CD4-positive, alpha-beta memory T cell (primary cell): ENCODE data around the gene NDUFC2. TPM values are rescaled to one million over a fixed set of nuclear protein-coding genes. Genes with fewer than 3 reads are reported as not detected.
"Not testable (repeated sequence)": the region's sequence is repeated elsewhere in the genome, so short reads cannot be mapped to it uniquely, and the experiment has no call there.

Source experiments
- CTCF ChIA-PET: fragments of 350-600 bp; sonication (Branson Sonifier 250); formaldehyde crosslinking; loops from one replicate; lab custom pipeline; 2021; ENCODE audit warnings: inconsistent platforms; ENCODE audit not compliant: partially characterized antibody; lab: Charles Lee
- POLR2A ChIA-PET: fragments of 350-600 bp; sonication (Branson Sonifier 250); formaldehyde crosslinking; loops from one replicate; lab custom pipeline; 2021; ENCODE audit not compliant: partially characterized antibody; lab: Charles Lee
- DNase-seq, 5 donors: peaks; one replicate each; pipeline versions ENCODE4 v3.0.0 to v3.0.0-alpha.2; 2020 to 2022; ENCODE audit warnings: mixed read lengths in 1 of 5
- H3K27ac ChIP-seq: one replicate; pipeline ENCODE4 v1.7.0; 2013; ENCODE audit warnings: low read depth, low read length
- H3K27me3 ChIP-seq: 2 replicates; pipeline ENCODE4 v1.7.0; 2013; ENCODE audit warnings: mild to moderate bottlenecking, low read length, moderate library complexity; ENCODE audit not compliant: insufficient read depth
- H3K36me3 ChIP-seq: 2 replicates; pipeline ENCODE4 v1.7.0; 2013; ENCODE audit warnings: mild to moderate bottlenecking, low read length, moderate library complexity; ENCODE audit not compliant: insufficient read depth
- H3K4me1 ChIP-seq: 2 replicates; pipeline ENCODE4 v1.7.0; 2013; ENCODE audit warnings: mild to moderate bottlenecking, low read length, moderate library complexity; ENCODE audit not compliant: insufficient read depth
- H3K4me3 ChIP-seq, 2 donors: one replicate each; pipeline ENCODE4 v1.7.0; 2013; ENCODE audit warnings: low read length in 2 of 2, mild to moderate bottlenecking in 1 of 2
- H3K9me3 ChIP-seq, 2 donors: one replicate each; pipeline ENCODE4 v1.7.0; 2013; ENCODE audit warnings: low read length in 2 of 2, control low read depth in 1 of 2; ENCODE audit not compliant: control insufficient read depth in 1 of 2
- H3K27ac Mint-ChIP-seq, 7 donors: one replicate each; pipeline ENCODE4 v1.8.0; 2020 to 2021; ENCODE audit warnings: mixed read lengths in 7 of 7, mild to moderate bottlenecking in 6 of 7, inconsistent platforms in 3 of 7, moderate library complexity in 3 of 7
- H3K27me3 Mint-ChIP-seq, 2 donors: one replicate each; pipeline ENCODE4 v1.8.0; 2020 to 2021; ENCODE audit warnings: mixed read lengths in 2 of 2
- H3K36me3 Mint-ChIP-seq, 2 donors: one replicate each; pipeline ENCODE4 v1.8.0; 2020 to 2021; ENCODE audit warnings: mixed read lengths in 2 of 2, inconsistent platforms in 1 of 2, mild to moderate bottlenecking in 1 of 2
- H3K4me1 Mint-ChIP-seq, 4 donors: one replicate each; pipeline ENCODE4 v1.8.0; 2020 to 2021; ENCODE audit warnings: mixed read lengths in 4 of 4, mild to moderate bottlenecking in 1 of 4
- H3K4me3 Mint-ChIP-seq, 8 donors: one replicate each; pipeline ENCODE4 v1.8.0; 2020 to 2021; ENCODE audit warnings: mixed read lengths in 8 of 8, mild to moderate bottlenecking in 7 of 8, moderate library complexity in 6 of 8, inconsistent platforms in 3 of 8
- H3K9me3 Mint-ChIP-seq, 8 donors: one replicate each; pipeline ENCODE4 v1.8.0; 2020 to 2021; ENCODE audit warnings: mixed read lengths in 8 of 8, mild to moderate bottlenecking in 5 of 8, inconsistent platforms in 3 of 8, moderate library complexity in 1 of 8
- intact Hi-C: fragments of 100-400 bp; cut with micrococcal nuclease; formaldehyde crosslinking; loops from one replicate; pipeline ENCODE4 v1.15.1; 2023
- polyA plus RNA-seq, 2 donors: library from polyadenylated mRNA; unstranded; fragments of 300-500 nt; fragmentation: Illumina TruSeq; gene quantifications; one replicate each; pipeline ENCODE4 v1.2.3, GENCODE V29; 2021
- total RNA-seq, 2 experiments: library from RNA; stranded (reverse); gene quantifications; one replicate each; pipeline ENCODE4 v1.2.3, GENCODE V29; 2021

NDUFC2 gene
- total and polyA plus RNA-seq, 4 experiments from 2014 or later = 80.5 to 188 (median 122) TPM

DNA sequence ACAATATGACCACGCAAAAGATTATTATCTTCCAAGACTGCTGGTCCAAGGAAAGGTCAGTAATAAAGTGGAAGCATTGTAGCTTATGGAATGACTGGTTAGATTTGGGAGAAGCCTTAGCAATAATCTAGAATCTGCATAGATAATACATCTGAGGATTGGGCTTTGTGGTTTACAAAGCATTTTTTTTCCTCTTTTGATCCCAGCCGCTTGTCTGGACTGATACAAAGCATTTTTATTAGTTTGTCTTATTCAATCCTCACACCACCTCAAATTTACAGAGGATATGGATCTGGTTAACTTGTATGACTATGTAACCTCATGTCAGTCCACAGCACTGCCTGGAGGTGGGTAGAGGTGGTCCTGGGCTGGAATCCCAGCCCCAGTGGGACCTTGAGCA lies 17.0 kb downstream of the NDUFC2 start:
- ChIA-PET POLR2A (no interaction called here), CTCF (interaction anchor here (3.6 kb wide), 1 partner anchor 16 kb away, joined by 16 read pairs; no protein-coding TSS in a partner anchor)
- no peak for DNase-seq
- Mint-ChIP-seq H3K4me3 (no peak overlapping the region), H3K9me3 (no peaks in the 10 kb centered on the region), H3K27ac (no peak overlapping the region), H3K36me3 (peaks cover 8 to 13% of the 10 kb centered on the region in 2 donors), H3K4me1 (peaks cover 0 to 4% (median under 1%) of the 10 kb centered on the region in 4 donors), H3K27me3 (no peaks in the 10 kb centered on the region)
- no peaks in the 10 kb centered on the region for H3K9me3 ChIP-seq
- intact Hi-C loops = no loop called here
- no peaks in the 10 kb centered on the region for H3K27me3 ChIP-seq
- H3K36me3 ChIP-seq = no peaks in the 10 kb centered on the region
- no peaks in the 10 kb centered on the region for H3K4me1 ChIP-seq
- H3K4me3 ChIP-seq = no peak overlapping the region
- H3K27ac ChIP-seq = no peak overlapping the region

DNA sequence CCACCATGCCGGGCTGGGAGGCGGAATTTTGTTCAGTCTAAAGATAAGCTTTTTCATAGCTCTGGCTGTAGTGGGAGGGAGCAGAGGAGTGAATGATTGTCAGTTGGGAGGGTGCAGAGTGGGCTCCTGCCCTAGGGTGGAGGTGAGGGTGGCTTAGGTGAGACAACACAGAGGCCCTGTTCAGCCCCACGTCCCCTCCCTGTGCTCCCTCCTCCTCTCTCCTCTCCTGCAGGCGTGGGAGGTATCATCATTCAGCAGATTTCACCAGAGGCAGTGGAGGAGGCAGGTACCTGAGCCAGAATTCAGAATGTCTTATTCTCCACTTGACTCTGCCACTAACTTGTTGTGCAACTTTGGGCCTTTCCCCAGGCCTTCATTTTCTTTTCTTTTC lies 17.7 kb downstream of the NDUFC2 start:
- Histone ChIP-seq H3K36me3 (no peaks in the 10 kb centered on the region), H3K27me3 (no peaks in the 10 kb centered on the region), H3K27ac (no peak overlapping the region), H3K4me1 (no peaks in the 10 kb centered on the region), H3K9me3 (no peaks in the 10 kb centered on the region), H3K4me3 (no peak overlapping the region)
- H3K36me3 Mint-ChIP-seq = peaks cover 3 to 7% of the 10 kb centered on the region in 2 donors
- H3K27me3 Mint-ChIP-seq = no peaks in the 10 kb centered on the region
- ChIA-PET CTCF (interaction anchor here (3.6 kb wide), 1 partner anchor 16 kb away, joined by 16 read pairs; no protein-coding TSS in a partner anchor), POLR2A (no interaction called here)
- H3K4me1 Mint-ChIP-seq = peaks cover 0 to 1% (median 0%) of the 10 kb centered on the region in 4 donors
- H3K9me3 Mint-ChIP-seq = no peaks in the 10 kb centered on the region
- H3K4me3 Mint-ChIP-seq = no peak overlapping the region
- intact Hi-C loops = no loop called here
- DNase-seq = no peak
- peak overlapping the region in 1 of 7 donors; percentile 4 for H3K27ac Mint-ChIP-seq

DNA sequence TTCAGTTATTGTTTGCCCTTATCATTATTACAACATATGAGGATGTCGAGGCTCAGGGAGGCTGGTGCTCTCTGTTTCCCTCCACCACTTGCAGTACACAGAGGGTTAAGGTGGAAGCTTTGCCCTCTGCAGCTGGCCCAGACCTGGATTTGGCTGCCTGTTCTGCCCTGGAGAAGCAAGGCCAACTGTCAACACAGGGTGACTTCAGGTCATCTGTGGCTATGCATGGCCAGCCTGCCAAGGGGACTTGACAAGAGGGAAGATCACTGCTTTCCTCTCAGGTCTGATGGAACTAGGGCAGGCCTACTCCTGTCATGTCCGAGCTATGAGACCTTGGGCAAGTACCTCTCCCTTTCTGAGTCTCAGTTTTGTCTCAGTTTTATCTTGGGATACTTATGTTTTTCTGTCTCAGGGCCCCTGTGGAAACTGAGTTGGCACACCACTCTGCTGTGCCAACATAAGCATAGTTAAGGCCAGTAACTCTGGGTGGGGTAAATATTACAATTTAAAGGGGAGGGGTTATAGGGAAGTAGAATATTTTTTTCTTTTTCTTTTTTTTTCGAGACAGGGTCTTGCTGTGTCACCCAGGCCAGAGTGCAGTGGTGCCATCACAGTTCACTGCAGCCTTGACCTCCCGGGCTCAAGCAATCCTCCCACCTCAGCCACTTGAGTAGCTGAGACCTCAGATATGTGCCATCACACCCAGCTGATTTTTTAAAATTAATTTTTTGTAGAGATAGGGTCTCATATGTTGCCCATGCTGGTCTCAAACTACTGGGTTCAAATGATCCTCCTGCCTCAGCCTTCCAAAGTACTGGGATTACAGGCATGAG lies 18.4 kb downstream of the NDUFC2 start:
- Histone ChIP-seq H3K9me3 (no peaks in the 10 kb centered on the region), H3K4me1 (no peaks in the 10 kb centered on the region), H3K27ac (no peak overlapping the region), H3K4me3 (no peak overlapping the region), H3K27me3 (no peaks in the 10 kb centered on the region), H3K36me3 (no peaks in the 10 kb centered on the region)
- H3K36me3 Mint-ChIP-seq = peaks cover 1 to 7% of the 10 kb centered on the region in 2 donors
- DNase-seq = no peak
- ChIA-PET POLR2A (no interaction called here), CTCF (interaction anchor here (1.0 to 3.6 kb wide), 2 partner anchors 10 to 15 kb away, joined by 3 to 16 read pairs; no protein-coding TSS in a partner anchor)
- intact Hi-C loops = no loop called here
- H3K27ac Mint-ChIP-seq = no peak overlapping the region
- no peaks in the 10 kb centered on the region for H3K27me3 Mint-ChIP-seq
- H3K9me3 Mint-ChIP-seq = no peaks in the 10 kb centered on the region
- H3K4me3 Mint-ChIP-seq = no peak overlapping the region
- peaks cover 0 to 1% (median 0%) of the 10 kb centered on the region in 4 donors for H3K4me1 Mint-ChIP-seq

DNA sequence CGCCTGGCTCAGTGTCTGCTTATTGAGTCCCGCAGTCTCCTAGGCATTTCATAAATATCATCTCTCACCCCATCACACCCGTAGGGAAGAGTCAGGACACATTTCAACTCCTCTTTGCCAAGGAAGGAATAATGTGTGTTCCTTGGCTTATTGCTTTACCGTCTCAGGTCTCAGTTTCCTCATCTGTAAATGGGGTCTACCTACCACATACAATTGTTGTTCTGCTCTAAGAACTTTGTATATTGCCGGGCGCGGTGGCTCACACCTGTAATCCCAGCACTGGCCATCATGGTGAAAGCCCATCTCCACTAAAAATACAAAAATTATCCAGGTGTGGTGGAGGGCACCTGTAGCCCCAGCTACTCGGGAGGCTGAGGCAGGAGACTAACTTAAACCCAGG lies 19.1 kb downstream of the NDUFC2 start:
- H3K4me1 Mint-ChIP-seq = peaks cover 0 to 1% (median 0%) of the 10 kb centered on the region in 4 donors
- no peaks in the 10 kb centered on the region for H3K27me3 Mint-ChIP-seq
- H3K36me3 Mint-ChIP-seq = peaks cover 1 to 7% of the 10 kb centered on the region in 2 donors
- Histone ChIP-seq H3K4me3 (no peak overlapping the region), H3K9me3 (no peaks in the 10 kb centered on the region), H3K36me3 (no peaks in the 10 kb centered on the region), H3K27ac (no peak overlapping the region), H3K4me1 (no peaks in the 10 kb centered on the region), H3K27me3 (no peaks in the 10 kb centered on the region)
- CTCF ChIA-PET = interaction anchor here (1.0 to 3.6 kb wide), 2 partner anchors 10 to 14 kb away, joined by 3 to 16 read pairs; no protein-coding TSS in a partner anchor
- no peak for DNase-seq
- no peak overlapping the region for H3K4me3 Mint-ChIP-seq
- intact Hi-C loops = no loop called here
- no peaks in the 10 kb centered on the region for H3K9me3 Mint-ChIP-seq
- no peak overlapping the region for H3K27ac Mint-ChIP-seq
- POLR2A ChIA-PET = no interaction called here

DNA sequence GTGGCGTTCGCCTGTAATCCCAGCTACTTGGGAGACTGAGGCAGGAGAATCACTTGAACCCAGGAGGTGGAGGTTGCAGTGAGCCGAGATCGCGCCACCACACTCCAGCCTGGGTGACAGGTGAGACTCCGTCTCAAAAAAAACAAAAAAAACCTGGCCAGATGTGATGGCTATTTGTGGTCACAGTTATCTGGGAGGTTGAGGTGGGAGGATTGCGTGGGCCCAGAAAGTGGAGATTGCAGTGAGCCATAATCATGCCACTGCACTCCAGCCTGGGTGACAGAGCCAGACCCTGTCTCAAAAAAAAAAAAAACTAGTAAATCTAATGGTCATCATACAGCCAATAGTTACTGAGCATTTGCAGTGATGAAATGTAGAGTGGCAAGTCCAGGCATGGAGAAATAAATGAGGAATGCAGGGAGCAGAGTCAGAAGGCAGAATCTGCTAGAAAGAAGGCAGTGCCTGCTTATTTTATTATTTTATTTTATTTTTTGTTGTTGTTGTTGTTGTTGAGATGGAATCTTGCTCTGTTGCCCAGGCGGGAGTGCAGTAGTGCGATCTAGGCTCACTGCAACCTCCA lies 19.8 kb downstream of the NDUFC2 start:
- H3K27me3 Mint-ChIP-seq, intact Hi-C loops, H3K36me3 ChIP-seq, H3K27ac Mint-ChIP-seq, H3K4me1 ChIP-seq, H3K4me3 Mint-ChIP-seq, H3K4me3 ChIP-seq, H3K9me3 Mint-ChIP-seq, H3K9me3 ChIP-seq, H3K27ac ChIP-seq, H3K27me3 ChIP-seq, DNase-seq, POLR2A ChIA-PET, H3K4me1 Mint-ChIP-seq, H3K36me3 Mint-ChIP-seq, CTCF ChIA-PET: not testable (repeated sequence)

DNA sequence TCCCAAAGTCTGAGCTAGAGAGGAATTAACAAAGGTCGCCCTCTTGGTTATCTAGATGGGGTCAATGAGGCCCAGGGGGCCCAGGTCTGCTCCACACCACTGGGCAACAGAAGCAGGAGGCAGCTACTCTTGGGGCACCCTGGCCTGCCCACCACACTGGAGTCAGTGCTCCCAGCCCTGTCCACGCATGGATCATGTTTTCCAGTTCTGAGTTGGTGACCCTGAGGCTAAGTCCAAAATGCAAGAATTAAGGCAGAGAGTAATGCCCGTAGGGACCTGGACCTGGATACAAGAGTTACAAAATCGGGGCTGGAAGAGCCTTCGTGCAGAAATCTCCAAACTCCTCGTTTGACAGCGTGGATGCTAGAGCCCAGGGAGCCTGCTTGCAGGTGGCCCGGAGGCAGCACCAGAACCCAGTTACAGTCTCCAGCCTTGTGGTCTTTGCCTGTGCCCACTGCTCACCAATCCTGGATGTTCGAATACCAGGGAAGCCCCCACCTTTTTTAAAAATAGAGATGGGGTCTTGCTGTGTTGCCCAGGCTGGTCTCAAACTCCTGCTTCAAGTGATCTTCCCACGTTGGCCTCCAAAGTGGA lies 22.1 kb downstream of the NDUFC2 start:
- no peaks in the 10 kb centered on the region for H3K9me3 ChIP-seq
- Mint-ChIP-seq H3K4me3 (no peak overlapping the region), H3K36me3 (no peaks in the 10 kb centered on the region), H3K27ac (peak overlapping the region in 1 of 7 donors; percentile 25), H3K4me1 (no peaks in the 10 kb centered on the region), H3K27me3 (no peaks in the 10 kb centered on the region), H3K9me3 (no peaks in the 10 kb centered on the region)
- H3K4me1 ChIP-seq = no peaks in the 10 kb centered on the region
- no peaks in the 10 kb centered on the region for H3K27me3 ChIP-seq
- DNase-seq = no peak
- intact Hi-C loops = no loop called here
- no peak overlapping the region for H3K4me3 ChIP-seq
- POLR2A ChIA-PET = no interaction called here
- CTCF ChIA-PET = no interaction called here
- H3K36me3 ChIP-seq = no peaks in the 10 kb centered on the region
- H3K27ac ChIP-seq = no peak overlapping the region

DNA sequence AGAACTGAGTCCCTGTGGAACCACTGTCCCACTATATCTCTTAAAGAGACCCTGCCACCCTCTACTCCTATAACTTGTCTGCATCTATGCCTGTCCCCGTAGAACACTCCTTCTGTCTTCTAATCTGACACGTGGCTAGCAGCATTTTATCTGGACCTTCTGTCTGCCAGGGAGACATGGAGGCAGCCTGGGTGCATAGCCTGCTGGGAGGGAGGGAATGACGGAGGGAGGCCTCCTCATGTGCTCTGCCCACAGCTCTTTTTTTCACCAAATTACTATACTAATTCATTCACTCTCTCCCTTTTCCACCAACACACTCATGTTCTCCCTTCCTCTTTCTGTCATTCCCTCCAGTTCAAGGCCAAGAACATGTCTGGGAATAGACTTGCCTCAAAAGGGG lies 23.6 kb downstream of the NDUFC2 start:
- Histone ChIP-seq H3K27me3 (no peaks in the 10 kb centered on the region), H3K36me3 (no peaks in the 10 kb centered on the region), H3K27ac (no peak overlapping the region), H3K9me3 (no peaks in the 10 kb centered on the region), H3K4me3 (no peak overlapping the region), H3K4me1 (no peaks in the 10 kb centered on the region)
- no peak overlapping the region for H3K4me3 Mint-ChIP-seq
- H3K9me3 Mint-ChIP-seq = no peaks in the 10 kb centered on the region
- H3K27ac Mint-ChIP-seq = peak overlapping the region in 1 of 7 donors; percentile 5
- intact Hi-C loops = no loop called here
- H3K27me3 Mint-ChIP-seq = no peaks in the 10 kb centered on the region
- POLR2A ChIA-PET = no interaction called here
- CTCF ChIA-PET = interaction anchor here (2.7 kb wide), 1 partner anchor 9 kb away, joined by 10 read pairs; no protein-coding TSS in a partner anchor
- no peaks in the 10 kb centered on the region for H3K36me3 Mint-ChIP-seq
- H3K4me1 Mint-ChIP-seq = no peaks in the 10 kb centered on the region
- DNase-seq = no peak
